Brain microvascular endothelial cell (primary cell): ENCODE measurements around the gene GALNT16.

Experiments
- DNase-seq: peaks from one replicate; pipeline ENCODE4 v3.0.0-alpha.2; 2020
- H3K27ac ChIP-seq: fragments of 250-450 bp; sonication (Bioruptor Pico); 2 replicates; pipeline ENCODE4 v1.5.1; 2020; ENCODE audit warnings: mild to moderate bottlenecking, moderate library complexity
- H3K27me3 ChIP-seq: fragments of 250-450 bp; sonication (Bioruptor Pico); replicated peaks from 2 replicates; pipeline ENCODE4 v1.5.1; 2020; ENCODE audit warnings: mild to moderate bottlenecking
- H3K36me3 ChIP-seq: fragments of 250-450 bp; sonication (Bioruptor Pico); replicated peaks from 2 replicates; pipeline ENCODE4 v1.5.1; 2020; ENCODE audit warnings: mild to moderate bottlenecking
- H3K4me3 ChIP-seq: 2 replicates; pipeline ENCODE4 v1.5.1; 2011; ENCODE audit warnings: low read depth, mild to moderate bottlenecking, control low read depth, low read length, moderate library complexity
- CTCF ChIP-seq: IDR thresholded peaks from 2 replicates; pipeline ENCODE4 v1.5.1; 2011; ENCODE audit warnings: low read depth, mild to moderate bottlenecking, moderate library complexity, low read length, control low read depth, inconsistent platforms; ENCODE audit errors: missing control alignments
- in situ Hi-C: cut with HindIII; loops from 2 replicates; pipeline ENCODE4 v1.10.0; 2017; ENCODE audit warnings: low sequenced_read_pairs, low pct_ligation_motif_present

Gene GALNT16

GRCh38 chr14:69364378-69364777 lies 104.4 kb downstream of the GALNT16 start:
- Histone ChIP-seq H3K4me3 (no peak overlapping the region), H3K27ac (no peak overlapping the region), H3K27me3 (no peaks in the 10 kb centered on the region), H3K36me3 (no peaks in the 10 kb centered on the region)
- no peak for TF ChIP-seq CTCF
- in situ Hi-C loops = no loop called here
- DNase-seq = no peak

- no peak for DNase-seq
- Histone ChIP-seq H3K27ac (no peak overlapping the region), H3K36me3 (no peaks in the 10 kb centered on the region), H3K4me3 (no peak overlapping the region), H3K27me3 (no peaks in the 10 kb centered on the region)
- no peak for TF ChIP-seq CTCF
- in situ Hi-C loops = no loop called here
Observed at GRCh38 chr14:69366069-69366468, 106.1 kb downstream of the GALNT16 start.

GRCh38 chr14:69366761-69367160 lies 106.8 kb downstream of the GALNT16 start:
- Histone ChIP-seq H3K36me3 (no peaks in the 10 kb centered on the region), H3K4me3 (no peak overlapping the region), H3K27me3 (no peaks in the 10 kb centered on the region), H3K27ac (no peak overlapping the region)
- in situ Hi-C loops = no loop called here
- no peak for DNase-seq
- TF ChIP-seq CTCF = no peak

GRCh38 chr14:69368381-69368780 lies 108.4 kb downstream of the GALNT16 start:
- H3K4me3 ChIP-seq = no peak overlapping the region
- no peaks in the 10 kb centered on the region for H3K36me3 ChIP-seq
- no peak for TF ChIP-seq CTCF
- no peaks in the 10 kb centered on the region for H3K27me3 ChIP-seq
- no peak overlapping the region for H3K27ac ChIP-seq
- in situ Hi-C loops = no loop called here
- no peak for DNase-seq

DNA sequence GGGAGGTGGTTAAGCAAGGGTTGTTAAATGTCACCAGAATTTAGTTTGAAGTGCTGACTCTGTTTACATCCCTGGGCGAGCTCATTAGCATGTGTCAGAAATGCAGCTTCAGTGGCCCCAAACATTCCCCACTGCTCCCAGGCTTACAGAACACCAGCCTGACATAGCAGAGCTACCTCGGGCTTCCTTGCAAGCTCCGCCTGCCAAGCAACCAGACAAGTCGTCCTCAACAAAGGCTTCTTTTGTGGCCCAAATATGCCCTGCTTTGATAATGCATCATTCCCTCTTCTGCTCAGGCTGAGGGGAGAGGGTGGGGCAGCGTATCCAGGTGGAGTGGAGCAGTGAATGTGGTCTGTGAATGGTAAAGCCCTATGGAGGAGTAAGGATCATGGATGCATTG lies 110.1 kb downstream of the GALNT16 start:
- in situ Hi-C loops = no loop called here
- Histone ChIP-seq H3K4me3 (no peak overlapping the region), H3K36me3 (peaks cover 3% of the 10 kb centered on the region), H3K27ac (no peak overlapping the region), H3K27me3 (no peaks in the 10 kb centered on the region)
- TF ChIP-seq CTCF = no peak
- DNase-seq = no peak

DNA sequence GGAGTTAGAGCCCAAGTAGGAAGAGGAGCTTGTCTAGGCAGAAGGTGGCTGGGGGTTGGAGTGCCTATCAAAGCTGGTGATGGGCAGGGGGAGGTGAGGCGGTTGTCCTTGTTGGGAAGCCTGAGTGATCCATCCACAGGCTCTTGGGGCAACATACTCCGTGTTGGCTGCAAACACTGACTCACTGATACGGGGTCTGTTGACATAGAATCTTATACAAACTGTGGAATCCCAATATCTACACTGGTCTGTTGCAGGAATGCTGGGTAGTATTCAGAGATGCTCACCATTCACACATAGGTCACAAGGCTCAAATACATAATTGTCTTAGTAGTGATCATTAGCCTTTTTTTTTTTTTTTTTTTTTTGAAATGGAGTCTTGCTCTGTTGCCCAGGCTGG lies 112.2 kb downstream of the GALNT16 start:
- no peak overlapping the region for H3K4me3 ChIP-seq
- H3K27me3 ChIP-seq = no peaks in the 10 kb centered on the region
- no peak overlapping the region for H3K27ac ChIP-seq
- peaks cover 17% of the 10 kb centered on the region for H3K36me3 ChIP-seq
- in situ Hi-C loops = no loop called here
- TF ChIP-seq CTCF = no peak
- DNase-seq = no peak
